HG03280 (cell line): ENCODE measurements around the gene HFE.
A peak's percentile ranks its signal among the peaks of the same experiment; 100 is the strongest.
"Not testable (repeated sequence)": the region's sequence is repeated elsewhere in the genome, so short reads cannot be mapped to it uniquely, and the experiment has no call there.

ENCODE experiments used
- ATAC-seq: cut with Tn5 transposase; IDR thresholded peaks from one replicate; pipeline ENCODE4 v1.9.1; 2021; ENCODE audit warnings: mild to moderate bottlenecking, moderate library complexity; ENCODE audit not compliant: unreplicated experiment

Gene HFE

GRCh38 chr6:26058477-26059033, 28.7 kb upstream of the HFE start:
- ATAC-seq, result not testable (repeated sequence)

- ATAC-seq, result no peak
Observed at GRCh38 chr6:26059941-26060340, 27.3 kb upstream of the HFE start.

DNA sequence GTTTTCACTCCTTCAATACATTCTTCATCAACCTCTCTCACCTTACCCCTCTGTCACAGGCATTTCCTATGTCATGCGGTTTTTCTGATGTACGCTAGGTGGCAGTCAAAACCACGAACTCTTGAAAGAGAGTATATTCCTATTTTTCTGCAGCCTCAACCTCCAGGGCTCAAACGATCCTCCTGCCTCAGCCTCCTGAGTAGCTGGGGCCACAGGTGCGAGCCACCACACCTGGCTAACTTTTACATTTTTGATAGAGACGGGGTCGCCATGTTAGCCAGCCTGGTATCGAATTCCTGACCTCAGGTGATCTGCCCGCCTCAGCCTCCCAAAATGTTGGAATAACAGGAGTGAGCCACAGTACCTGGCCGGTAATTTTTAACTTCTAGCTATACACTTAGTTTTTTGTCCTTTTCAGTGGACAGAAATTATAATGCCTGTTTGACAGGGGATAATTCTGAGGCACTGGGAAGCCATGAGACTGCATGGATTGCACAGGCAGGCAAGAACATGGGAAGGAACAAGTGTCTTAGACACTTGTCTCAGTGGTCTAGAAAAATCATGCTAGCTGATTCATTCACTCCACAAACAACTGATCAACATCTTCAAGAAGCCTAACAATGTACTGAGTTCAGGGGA, 22.5 kb upstream of the HFE start:
- ATAC-seq, result no peak

- ATAC-seq, result peak; percentile 82
Observed at GRCh38 chr6:26065952-26066380, 21.3 kb upstream of the HFE start.

DNA sequence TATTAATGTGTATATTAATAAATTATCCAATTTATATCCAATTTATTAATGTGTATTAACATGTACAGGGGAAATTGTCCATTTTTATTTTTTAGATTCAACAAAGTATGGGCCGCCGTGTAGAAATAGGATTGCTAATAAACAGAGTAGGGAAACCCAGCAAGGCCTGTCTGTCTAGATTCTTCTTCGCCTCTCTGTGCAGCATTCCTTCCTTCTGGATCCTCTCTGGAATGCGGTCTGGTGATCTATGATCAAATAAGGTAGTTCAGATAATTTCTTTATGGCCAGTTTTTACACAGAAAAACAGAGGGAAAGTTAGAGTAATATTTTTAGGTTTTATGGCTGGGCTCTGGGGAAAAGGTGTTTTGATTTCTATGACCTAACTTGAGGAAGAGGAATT, 19.9 kb upstream of the HFE start:
- ATAC-seq, result no peak

GRCh38 chr6:26068036-26068435, 19.2 kb upstream of the HFE start:
- no peak for ATAC-seq

- no peak for ATAC-seq
Observed at GRCh38 chr6:26071135-26071534, 16.1 kb upstream of the HFE start.

GRCh38 chr6:26075063-26075717, 12.0 kb upstream of the HFE start:
- ATAC-seq, result no peak

- ATAC-seq, result not testable (repeated sequence)
Observed at GRCh38 chr6:26078066-26078465, 9.2 kb upstream of the HFE start.

DNA sequence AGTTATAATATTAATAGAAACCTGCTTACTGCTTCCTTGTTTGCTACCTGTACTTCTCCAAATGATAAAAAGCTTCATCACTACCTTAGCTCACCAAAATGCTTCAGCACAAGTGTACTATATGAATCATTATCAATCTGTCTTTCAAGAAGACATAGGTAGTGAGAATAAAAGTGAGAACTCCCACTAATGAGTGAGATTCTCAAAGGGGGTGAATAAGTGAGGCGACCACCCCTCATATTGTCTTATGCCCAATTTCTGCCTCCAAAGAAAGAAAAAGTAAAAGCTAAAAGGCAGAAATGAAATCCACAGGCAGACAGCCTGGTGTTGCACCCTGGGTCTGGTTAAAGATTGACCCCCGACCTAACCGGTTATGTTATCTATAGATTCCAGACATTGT, 6.1 kb upstream of the HFE start:
- not testable (repeated sequence) for ATAC-seq

DNA sequence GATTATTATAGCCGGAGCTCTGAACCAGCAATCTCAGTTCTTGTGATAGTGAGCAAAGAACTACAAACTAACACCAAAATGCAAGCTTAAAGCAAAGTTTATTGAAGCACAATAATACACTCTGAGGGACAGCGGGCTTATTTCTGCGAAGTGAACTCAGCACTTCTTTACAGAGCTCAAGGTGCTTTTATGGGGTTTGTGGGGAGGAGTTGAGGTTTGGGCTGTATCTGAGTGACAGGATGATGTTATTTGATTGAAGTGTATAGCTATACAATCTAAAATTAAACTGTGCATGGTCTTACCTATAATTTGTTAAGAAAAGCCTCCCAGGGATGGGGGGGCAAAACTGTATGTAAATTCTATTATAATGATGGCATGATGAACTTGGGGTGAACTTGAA, 1.0 kb upstream of the HFE start:
- no peak for ATAC-seq

- ATAC-seq, result no peak
Observed at GRCh38 chr6:26088344-26088743, 1.1 kb downstream of the HFE start.

GRCh38 chr6:26089272-26089671, 2.0 kb downstream of the HFE start:
- no peak for ATAC-seq

DNA sequence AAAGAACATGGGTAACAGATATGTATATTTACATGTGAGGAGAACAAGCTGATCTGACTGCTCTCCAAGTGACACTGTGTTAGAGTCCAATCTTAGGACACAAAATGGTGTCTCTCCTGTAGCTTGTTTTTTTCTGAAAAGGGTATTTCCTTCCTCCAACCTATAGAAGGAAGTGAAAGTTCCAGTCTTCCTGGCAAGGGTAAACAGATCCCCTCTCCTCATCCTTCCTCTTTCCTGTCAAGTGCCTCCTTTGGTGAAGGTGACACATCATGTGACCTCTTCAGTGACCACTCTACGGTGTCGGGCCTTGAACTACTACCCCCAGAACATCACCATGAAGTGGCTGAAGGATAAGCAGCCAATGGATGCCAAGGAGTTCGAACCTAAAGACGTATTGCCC, 5.2 kb downstream of the HFE start:
- no peak for ATAC-seq

- ATAC-seq, result no peak
Observed at GRCh38 chr6:26094036-26094435, 6.8 kb downstream of the HFE start.

- ATAC-seq, result no peak
Observed at GRCh38 chr6:26097268-26097875, 10.1 kb downstream of the HFE start.

DNA sequence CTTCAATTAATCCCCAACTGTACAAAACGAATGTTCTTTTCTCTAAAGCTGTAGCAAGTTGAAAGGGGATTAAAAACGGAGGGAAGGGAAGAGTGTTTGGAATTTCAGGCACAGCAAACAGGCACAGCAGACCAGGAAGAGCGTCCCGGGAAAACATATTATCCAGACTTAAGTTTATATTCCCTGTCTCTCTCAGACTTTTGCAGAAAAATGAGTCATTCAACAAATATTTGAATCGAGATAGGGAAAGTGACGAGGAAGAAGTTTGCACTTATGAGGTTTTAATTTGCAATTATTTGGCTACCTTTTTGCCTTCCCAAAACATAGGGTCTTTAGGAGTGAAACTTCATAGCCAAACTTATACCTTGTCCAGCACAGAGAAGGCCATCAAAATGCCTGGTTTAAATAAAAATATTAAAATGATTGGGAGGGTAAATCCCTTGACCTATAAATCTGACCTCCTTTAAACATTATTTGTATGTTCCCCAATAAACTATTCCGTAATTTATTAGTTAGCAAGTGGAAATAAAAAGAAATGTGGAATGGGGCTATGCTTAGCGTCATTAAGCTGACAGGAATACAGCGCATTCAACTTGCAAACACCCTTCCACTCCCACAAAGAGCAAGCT, 16.0 kb downstream of the HFE start:
- ATAC-seq, result peak; percentile 71

DNA sequence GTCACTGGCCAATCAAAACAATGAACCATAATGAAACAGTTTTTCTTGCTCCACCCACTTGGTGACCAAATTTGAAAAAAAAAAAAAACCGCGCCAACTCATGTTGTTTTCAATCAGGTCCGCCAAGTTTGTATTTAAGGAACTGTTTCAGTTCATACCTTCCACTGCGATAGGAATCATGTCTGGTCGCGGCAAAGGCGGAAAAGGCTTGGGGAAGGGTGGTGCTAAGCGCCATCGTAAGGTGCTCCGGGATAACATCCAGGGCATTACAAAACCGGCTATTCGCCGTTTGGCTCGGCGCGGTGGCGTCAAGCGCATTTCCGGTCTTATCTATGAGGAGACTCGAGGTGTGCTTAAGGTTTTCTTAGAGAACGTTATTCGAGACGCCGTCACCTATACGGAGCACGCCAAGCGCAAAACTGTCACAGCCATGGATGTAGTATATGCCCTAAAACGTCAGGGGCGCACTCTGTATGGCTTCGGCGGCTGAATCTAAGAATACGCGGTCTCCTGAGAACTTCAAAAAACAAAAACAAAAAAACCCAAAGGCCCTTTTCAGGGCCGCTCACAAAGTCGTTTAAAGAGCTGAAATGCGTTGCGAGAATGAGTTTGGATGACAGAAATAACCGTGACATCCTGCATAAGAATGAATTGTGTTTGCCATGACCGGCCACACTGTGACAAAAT, 16.7 kb downstream of the HFE start:
- peak; percentile 93 for ATAC-seq

DNA sequence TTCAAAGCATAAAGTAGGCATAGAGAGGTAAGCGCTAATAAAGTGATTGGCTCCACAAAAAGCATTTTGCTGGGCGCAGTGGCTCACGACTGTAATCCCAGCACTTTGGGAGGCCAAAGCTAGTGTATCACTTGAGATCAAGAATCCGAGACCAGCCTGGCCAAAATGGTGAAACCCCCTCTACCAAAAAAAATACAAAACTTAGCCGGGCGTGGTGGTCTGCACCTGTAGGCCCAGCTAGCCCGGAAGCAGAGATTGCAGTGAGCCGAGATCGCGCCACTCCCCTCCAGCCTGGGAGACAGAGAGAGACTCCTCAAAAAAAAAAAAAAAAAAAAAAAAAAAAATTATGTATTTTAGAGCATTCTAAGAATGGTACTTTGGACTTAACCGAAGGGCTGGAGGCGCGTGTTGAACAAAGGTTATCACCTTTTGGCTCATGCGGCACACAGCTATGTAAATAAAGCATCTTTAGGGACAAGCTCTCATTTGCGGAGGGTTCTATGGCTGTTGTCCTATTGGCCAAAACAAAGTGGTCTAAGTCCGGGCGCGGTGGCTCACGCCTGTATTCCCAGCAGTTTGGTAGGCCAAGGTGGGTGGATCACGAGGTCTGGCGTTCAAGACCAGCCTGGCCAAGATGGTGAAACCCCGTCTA, 17.4 kb downstream of the HFE start:
- ATAC-seq, result peak; percentile 5

- ATAC-seq, result no peak
Observed at GRCh38 chr6:26105109-26105730, 18.0 kb downstream of the HFE start.
